ENCODE data around the gene COLEC11.

The COLEC11 gene

DNA sequence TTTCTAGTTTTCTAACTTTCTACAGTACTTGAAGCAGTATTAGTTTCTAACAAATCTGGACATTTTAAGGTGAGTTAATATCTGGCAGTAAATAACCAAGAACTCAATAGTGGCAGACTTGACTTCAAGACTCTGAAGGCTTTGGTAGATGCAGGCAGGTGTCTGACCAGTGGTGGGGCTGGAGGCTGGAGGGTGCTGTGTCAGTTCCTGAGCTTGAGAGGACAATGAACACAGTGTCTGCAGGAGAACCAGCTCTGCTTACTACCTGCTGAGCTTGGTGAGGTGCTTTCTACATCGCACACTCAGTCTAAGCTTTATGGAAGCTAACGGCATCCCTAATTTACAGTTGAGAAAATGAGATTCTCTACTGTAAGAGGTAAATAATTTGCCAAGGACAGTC is 84.3 kb downstream of the COLEC11 start:
- TF ChIP-seq, protein P1, sequence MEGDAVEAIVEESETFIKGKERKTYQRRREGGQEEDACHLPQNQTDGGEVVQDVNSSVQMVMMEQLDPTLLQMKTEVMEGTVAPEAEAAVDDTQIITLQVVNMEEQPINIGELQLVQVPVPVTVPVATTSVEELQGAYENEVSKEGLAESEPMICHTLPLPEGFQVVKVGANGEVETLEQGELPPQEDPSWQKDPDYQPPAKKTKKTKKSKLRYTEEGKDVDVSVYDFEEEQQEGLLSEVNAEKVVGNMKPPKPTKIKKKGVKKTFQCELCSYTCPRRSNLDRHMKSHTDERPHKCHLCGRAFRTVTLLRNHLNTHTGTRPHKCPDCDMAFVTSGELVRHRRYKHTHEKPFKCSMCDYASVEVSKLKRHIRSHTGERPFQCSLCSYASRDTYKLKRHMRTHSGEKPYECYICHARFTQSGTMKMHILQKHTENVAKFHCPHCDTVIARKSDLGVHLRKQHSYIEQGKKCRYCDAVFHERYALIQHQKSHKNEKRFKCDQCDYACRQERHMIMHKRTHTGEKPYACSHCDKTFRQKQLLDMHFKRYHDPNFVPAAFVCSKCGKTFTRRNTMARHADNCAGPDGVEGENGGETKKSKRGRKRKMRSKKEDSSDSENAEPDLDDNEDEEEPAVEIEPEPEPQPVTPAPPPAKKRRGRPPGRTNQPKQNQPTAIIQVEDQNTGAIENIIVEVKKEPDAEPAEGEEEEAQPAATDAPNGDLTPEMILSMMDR (IDR thresholded peaks at IDR 0.05; ENCODE audit: insufficient read depth, low read depth, low read length, missing control alignments) = no peak
- no peak overlapping the region for H3K4me3 ChIP-seq (ENCODE audit: low read depth, low read length)
- no peak for DNase-seq (ENCODE audit: low read depth)

DNA sequence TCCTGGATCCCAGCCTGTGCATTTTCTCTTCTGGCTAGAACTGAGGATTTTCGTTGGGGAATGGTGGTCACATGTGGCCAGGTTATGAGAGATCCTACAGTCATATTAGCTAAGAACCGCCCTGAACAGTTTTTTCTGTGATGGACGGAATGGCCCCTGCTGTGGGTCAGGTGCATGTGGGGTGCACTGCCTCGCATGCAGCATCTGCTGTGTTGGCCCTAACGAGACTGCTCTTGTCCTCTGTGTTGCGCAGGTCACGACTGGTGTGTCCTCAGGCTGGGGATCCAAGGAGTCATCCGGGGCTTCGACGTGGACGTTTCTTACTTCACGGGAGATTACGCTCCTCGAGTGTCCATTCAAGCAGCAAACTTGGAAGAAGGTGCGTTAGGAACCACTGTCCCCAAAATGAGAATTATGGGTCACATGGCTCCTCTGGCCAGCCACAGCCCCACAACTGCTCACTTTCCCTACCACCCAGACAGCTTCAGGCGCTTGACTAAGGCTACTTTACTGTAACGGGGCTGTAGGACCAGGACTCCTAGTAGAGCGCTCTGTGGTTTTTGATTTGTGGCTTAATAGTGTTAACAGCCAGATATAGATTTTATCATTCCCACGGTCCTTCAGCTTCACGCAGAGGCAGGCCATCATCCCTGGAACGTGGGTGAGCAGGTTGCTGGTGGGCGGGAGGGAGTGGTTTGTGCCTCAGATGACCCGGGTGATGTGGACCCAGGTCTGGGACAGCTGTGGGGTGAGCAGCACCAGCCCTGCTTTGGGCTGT is 84.9 kb downstream of the COLEC11 start:
- TF ChIP-seq, protein P1 (IDR thresholded peaks at IDR 0.05; ENCODE audit: insufficient read depth, low read depth, low read length, missing control alignments) = no peak
- no peak for DNase-seq (ENCODE audit: low read depth)
- no peak overlapping the region for H3K4me3 ChIP-seq (ENCODE audit: low read depth, low read length)

DNA sequence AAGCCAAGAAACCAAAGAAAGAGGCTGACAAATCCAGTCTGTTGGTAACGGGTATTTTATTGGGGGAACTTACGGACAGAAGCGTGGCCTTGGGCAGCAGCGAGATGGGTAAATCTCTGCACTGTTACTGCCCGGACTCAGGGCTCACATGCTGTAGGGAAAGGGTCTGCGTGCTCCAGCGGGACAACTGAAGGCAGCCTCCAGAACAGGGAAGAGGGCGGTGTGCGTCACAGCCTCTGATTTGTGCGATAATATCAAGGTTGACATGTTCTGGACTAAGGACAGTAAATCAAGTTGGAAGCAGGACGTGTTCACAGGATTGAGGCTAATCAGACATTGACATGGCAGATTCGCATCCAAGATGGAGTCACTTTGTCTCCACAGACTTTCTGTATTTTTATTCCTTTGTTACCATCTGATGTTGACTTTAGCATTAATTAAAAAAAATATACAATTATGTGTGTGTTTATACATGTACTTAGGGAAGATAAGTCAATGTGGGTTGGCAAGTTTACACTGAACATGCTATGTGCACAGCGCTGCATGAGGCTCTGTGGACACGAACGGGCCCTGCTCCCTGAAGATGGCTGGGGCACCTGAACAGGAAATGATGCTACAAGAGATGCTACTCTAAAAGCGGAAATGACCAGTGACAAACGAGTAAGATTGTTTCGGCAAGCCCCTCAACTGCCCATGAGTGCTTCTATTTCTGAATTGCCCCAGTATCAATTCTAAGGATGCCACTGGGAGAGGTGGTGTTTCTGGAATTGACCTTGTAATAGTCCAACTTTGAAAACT is 85.8 kb downstream of the COLEC11 start:
- no peak for DNase-seq (ENCODE audit: low read depth)
- no peak overlapping the region for H3K4me3 ChIP-seq (ENCODE audit: low read depth, low read length)
- TF ChIP-seq, protein P1 (IDR thresholded peaks at IDR 0.05; ENCODE audit: insufficient read depth, low read depth, low read length, missing control alignments) = no peak

DNA sequence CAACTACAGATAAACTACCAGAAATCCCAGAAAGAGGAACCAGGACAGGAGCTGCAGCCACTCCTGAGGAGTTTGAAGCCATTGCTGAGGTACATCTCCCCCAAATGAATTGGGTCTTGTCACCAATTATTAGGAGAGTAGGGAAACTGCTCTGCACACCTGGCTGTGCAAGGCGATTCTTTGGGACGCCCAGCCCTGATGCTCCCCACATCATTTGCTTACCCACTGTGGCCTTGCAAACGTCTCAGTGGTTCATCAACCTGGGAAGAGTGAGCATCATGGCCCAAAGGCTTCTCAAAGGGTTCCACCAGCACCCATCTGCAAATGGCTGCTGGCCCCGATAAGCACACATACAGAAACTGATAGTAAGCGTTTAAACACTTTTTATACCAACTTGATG is 86.7 kb downstream of the COLEC11 start:
- no peak for DNase-seq (ENCODE audit: low read depth)
- H3K4me3 ChIP-seq (ENCODE audit: low read depth, low read length) = no peak overlapping the region

DNA sequence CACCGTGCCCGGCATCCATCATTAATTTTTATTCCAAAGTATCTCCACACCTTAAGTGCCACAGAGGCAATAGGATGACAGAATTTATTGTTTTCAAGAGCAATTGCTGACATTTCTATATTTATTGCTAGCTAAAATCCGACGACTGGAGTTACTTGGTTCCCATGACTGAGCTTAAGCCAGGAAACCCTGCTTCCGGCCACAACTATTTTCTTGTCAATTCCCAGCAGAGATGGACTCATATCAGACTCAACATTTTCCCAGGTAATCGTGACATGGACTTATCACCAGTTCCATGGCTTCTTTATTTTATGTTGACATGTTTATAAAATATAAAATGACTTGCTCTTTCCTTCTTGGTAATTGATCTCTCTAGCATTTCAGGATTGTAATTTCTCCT is 87.9 kb downstream of the COLEC11 start:
- TF ChIP-seq, protein P1 (IDR thresholded peaks at IDR 0.05; ENCODE audit: insufficient read depth, low read depth, low read length, missing control alignments) = no peak
- no peak overlapping the region for H3K4me3 ChIP-seq (ENCODE audit: low read depth, low read length)
- no peak for DNase-seq (ENCODE audit: low read depth)

More for the DNA sequence above, 86.7 kb downstream of the COLEC11 start:
- TF ChIP-seq, protein P1 (IDR thresholded peaks at IDR 0.05; ENCODE audit: insufficient read depth, low read depth, low read length, missing control alignments) = no peak

DNA sequence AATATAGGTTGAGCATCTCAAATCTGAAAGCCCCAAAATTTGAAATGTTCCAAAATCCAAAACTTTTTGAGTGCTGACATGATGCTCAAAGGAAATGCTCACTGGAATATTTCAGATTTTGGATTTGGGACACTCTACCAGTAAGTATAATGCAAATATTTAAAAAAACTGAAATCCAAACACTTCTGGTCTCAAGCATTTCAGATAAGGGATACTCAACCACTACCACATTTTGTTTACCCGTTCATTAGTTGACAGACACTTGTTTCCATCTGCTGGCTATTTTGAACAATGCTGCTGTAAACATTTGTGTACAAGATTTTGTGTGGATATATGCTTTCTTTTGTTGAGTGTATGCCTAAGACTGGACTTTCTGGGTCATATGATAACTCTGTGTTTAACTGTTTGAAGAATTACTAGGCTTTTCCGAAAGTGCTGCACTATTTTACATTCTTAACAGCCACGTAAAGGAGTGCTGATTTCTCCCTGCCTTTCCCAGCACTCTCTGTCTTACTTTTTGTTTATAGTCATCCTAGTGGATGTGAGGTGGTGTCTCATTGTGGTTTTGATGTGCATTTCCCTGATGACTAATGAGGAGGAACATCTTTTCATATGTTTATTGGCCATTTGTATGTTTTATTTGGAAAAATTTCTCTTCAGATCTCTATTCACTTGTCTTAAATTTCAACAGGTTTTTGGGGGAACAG is 89.0 kb downstream of the COLEC11 start:
- H3K4me3 ChIP-seq (ENCODE audit: low read depth, low read length) = no peak overlapping the region
- TF ChIP-seq, protein P1 (IDR thresholded peaks at IDR 0.05; ENCODE audit: insufficient read depth, low read depth, low read length, missing control alignments) = no peak
- no peak for DNase-seq (ENCODE audit: low read depth)

Data from GM12865 (cell line).